GM18519 (cell line): Measurements from ENCODE around the gene ZBTB7C.

ENCODE experiments used
- ATAC-seq: cut with Tn5 transposase; IDR thresholded peaks from one replicate; pipeline ENCODE4 v1.9.1; 2021; ENCODE audit warnings: mild to moderate bottlenecking, moderate library complexity; ENCODE audit not compliant: unreplicated experiment, low FRiP score

ZBTB7C gene

GRCh38 chr18:48179001-48179400 is 230.2 kb downstream of the ZBTB7C start:
- ATAC-seq = no peak

- no peak for ATAC-seq
Observed at GRCh38 chr18:48176909-48177308, 232.3 kb downstream of the ZBTB7C start.

GRCh38 chr18:48173557-48173956 is 235.6 kb downstream of the ZBTB7C start:
- no peak for ATAC-seq

GRCh38 chr18:48172226-48173006 is 236.8 kb downstream of the ZBTB7C start:
- ATAC-seq = no peak

- ATAC-seq = no peak
Observed at GRCh38 chr18:48171490-48172188, 237.5 kb downstream of the ZBTB7C start.

- ATAC-seq = no peak
Observed at GRCh38 chr18:48170651-48171050, 238.5 kb downstream of the ZBTB7C start.

- ATAC-seq = no peak
Observed at GRCh38 chr18:48168861-48169260, 240.3 kb downstream of the ZBTB7C start.

GRCh38 chr18:48167897-48168253 is 241.3 kb downstream of the ZBTB7C start:
- no peak for ATAC-seq

GRCh38 chr18:48166336-48166875 is 242.8 kb downstream of the ZBTB7C start:
- no peak for ATAC-seq

- ATAC-seq = no peak
Observed at GRCh38 chr18:48165111-48165866, 243.9 kb downstream of the ZBTB7C start.

GRCh38 chr18:48164701-48165100 is 244.5 kb downstream of the ZBTB7C start:
- ATAC-seq = no peak

GRCh38 chr18:48164116-48164515 is 245.1 kb downstream of the ZBTB7C start:
- no peak for ATAC-seq

GRCh38 chr18:48163738-48164115 is 245.5 kb downstream of the ZBTB7C start:
- no peak for ATAC-seq

GRCh38 chr18:48162956-48163737 is 246.0 kb downstream of the ZBTB7C start:
- no peak for ATAC-seq

- ATAC-seq = no peak
Observed at GRCh38 chr18:48161911-48162698, 247.1 kb downstream of the ZBTB7C start.

GRCh38 chr18:48161191-48161910 is 247.8 kb downstream of the ZBTB7C start:
- ATAC-seq = no peak

- ATAC-seq = no peak
Observed at GRCh38 chr18:48160622-48161021, 248.6 kb downstream of the ZBTB7C start.

- no peak for ATAC-seq
Observed at GRCh38 chr18:48159816-48160215, 249.4 kb downstream of the ZBTB7C start.

- no peak for ATAC-seq
Observed at GRCh38 chr18:48158721-48159120, 250.5 kb downstream of the ZBTB7C start.
